Stimulated activated CD4-positive, alpha-beta T cell treated with anti-CD3 and anti-CD28 coated beads, Interleukin-12 subunit alpha, Interleukin-12 subunit beta, amount 100 ng/mL, for 48 hours (primary cell): ENCODE data around the gene ADAM12.
A peak's percentile ranks its signal among the peaks of the same experiment; 100 is the strongest.
"Not testable (repeated sequence)": the region's sequence is repeated elsewhere in the genome, so short reads cannot be mapped to it uniquely, and the experiment has no call there.

Source experiments
- DNase-seq, 3 donors: peaks; one replicate each; pipeline ENCODE4 v3.0.0-alpha.2; 2020; ENCODE audit warnings: low read depth in 2 of 3, low spot score in 1 of 3

Gene ADAM12

GRCh38 chr10:126064512-126064911, 323.8 kb downstream of the ADAM12 start:
- no peak for DNase-seq

GRCh38 chr10:126063353-126063791, 324.9 kb downstream of the ADAM12 start:
- DNase-seq: no peak

GRCh38 chr10:126062131-126063032, 325.9 kb downstream of the ADAM12 start:
- no peak for DNase-seq

DNA sequence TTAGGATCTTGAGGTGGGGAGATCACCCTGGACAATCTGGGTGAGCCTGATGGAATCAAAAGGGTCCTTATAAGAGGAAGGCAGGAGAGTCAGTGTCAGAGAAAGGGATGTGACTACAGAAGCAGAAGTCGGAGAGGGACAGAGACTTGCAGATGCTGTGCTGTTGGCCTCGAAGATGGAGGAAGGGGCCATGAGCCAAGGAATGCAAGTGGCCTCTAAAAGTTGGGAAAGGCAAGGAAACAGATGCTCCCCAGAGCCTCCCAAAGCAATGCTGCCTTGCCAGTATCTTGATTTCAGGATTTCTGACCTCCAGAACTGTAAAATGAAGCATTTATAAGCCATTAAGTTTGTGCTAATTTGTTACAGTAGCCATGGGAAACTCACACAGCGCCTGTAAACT, 326.8 kb downstream of the ADAM12 start:
- no peak for DNase-seq

GRCh38 chr10:126060261-126060931, 327.9 kb downstream of the ADAM12 start:
- no peak for DNase-seq

DNA sequence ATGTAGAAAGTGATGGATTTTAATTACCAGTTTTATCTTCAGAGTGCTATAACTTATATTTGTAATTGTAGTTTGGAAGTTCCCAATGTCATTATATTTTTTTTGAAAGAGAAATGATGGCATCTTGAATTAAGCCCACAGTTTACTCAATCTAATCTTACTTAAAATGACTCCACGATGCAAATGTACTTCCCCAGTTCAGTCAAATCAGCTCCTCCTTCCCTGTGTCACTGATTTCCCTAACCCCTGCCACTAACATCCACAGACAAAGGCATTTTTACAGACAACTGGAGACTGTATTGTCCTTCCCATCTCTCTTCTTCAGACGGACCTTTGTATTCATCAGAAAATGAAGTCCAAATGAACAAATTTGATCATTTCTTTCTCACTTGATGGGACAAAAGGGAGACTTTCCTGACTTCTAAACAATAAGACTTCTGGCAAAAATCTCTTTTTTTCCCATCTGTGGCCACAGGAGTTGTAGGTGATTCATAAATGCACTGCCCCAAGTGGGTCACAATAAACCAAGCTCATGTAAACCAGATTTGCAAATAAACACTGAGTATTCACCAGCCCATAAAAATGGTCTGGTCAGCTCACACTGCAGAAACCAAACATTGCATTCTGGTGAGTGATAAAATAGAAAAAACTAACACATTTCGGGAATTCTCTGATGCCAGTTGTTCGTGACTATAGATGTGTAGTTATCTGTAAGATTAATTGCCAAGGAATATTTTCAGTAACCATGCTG, 329.0 kb downstream of the ADAM12 start:
- no peak for DNase-seq

DNA sequence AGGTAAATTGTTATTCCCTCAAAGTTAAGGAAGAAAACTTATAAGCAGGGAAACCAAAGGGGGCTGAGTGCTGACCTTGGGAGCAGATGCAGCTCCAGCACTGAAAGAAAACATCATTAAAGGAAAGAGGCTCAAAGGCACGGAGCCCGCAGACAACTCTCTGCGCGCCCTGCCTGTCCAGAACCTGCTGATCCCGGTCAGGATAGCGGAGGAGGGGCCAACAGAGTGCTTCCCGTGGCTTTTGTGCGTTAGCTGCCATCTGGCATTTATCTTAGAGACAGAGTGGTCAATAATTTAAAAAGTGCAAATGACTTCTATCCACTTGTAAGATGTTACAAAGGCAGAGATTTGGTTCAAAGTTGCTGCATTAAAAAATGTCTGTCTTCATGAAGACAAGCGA, 329.8 kb downstream of the ADAM12 start:
- no peak for DNase-seq

DNA sequence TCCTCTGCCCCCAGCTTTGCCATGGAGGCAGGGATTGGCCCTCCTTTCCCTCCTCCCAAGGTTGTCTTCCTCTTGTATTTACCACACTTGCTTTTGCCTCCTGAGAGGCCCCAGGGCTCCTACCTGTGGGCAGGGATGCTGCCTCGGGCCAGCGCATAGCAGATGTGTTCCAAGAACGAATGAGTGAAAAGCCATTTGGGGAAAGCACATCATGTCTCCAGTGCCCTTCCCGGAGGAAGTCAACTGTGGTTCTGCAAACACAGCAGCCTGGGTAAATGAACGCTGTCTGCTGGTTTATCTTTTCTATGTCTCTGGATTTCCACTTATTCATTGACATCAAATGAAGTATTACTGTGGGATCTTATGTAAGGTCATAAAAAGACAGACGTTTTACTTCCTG, 330.2 kb downstream of the ADAM12 start:
- no peak for DNase-seq

- no peak for DNase-seq
Measured at GRCh38 chr10:126057494-126057893, 330.8 kb downstream of the ADAM12 start.

DNA sequence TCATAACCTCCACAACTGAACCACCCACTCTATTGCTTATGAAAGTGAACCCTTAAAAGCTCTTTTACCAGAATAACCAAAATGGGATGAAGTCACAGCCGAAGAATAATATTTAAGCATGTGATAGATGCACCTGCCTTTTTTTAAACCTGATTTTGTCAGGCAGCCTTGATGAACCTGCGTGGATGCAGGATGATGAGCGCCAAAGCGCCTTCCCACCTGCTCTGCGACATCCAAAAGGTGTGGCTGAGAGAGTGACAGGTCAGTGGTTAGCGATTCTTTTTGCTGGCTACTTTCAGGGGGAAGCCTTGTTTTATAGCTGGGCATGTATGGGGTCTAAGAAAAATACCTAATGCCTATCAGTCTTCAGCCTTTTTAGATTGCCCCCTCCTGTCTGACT, 334.1 kb downstream of the ADAM12 start:
- no peak for DNase-seq

- no peak for DNase-seq
Measured at GRCh38 chr10:126052171-126052570, 336.1 kb downstream of the ADAM12 start.

GRCh38 chr10:126049759-126050700, 338.2 kb downstream of the ADAM12 start:
- DNase-seq: no peak

- not testable (repeated sequence) for DNase-seq
Measured at GRCh38 chr10:126047749-126048148, 340.5 kb downstream of the ADAM12 start.

GRCh38 chr10:126046831-126047230, 341.4 kb downstream of the ADAM12 start:
- DNase-seq: no peak

DNA sequence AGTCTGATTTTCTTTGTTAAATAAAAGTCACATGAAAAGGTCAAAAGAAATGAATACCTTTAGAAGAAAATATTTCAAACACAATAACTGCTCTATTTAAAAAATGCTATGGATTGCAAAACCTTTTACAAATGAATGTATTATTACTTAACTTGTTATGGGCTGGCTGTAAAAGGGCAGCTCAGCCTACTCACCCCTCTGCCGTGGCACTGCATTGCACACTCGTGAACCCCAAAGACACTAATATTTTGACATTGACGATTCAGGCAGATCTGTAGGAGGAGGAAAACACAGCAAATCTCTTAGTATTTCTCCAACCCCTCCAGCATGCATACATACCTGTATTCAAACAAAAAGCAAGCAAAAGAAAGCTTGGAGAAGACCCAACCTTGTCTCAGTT, 342.4 kb downstream of the ADAM12 start:
- no peak for DNase-seq

DNA sequence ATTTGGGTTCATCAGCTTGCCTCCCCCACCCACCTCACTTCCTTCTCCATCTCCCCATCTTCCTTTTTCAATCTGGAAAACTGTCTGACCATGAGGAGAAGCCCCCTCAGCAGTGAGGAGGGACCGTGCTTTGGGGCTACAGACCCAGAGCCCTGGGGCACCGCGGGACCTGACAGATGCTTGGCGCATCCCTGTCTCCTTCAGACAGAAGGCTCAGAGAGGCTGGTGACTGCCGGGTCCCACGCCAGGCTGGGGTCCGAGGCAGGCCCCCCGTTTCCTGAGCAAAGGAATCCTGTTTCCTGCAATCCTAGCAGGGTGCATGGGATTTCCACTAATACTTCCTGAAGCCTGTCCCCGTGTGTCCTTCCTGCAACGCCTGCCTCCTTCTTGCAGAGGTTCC, 344.9 kb downstream of the ADAM12 start:
- no peak for DNase-seq

GRCh38 chr10:126042906-126043305, 345.4 kb downstream of the ADAM12 start:
- no peak for DNase-seq

- DNase-seq: no peak
Measured at GRCh38 chr10:126042354-126042753, 345.9 kb downstream of the ADAM12 start.

- DNase-seq: peak; percentile 40 to 58 (median 41)
Measured at GRCh38 chr10:126041804-126042231, 346.5 kb downstream of the ADAM12 start.

DNA sequence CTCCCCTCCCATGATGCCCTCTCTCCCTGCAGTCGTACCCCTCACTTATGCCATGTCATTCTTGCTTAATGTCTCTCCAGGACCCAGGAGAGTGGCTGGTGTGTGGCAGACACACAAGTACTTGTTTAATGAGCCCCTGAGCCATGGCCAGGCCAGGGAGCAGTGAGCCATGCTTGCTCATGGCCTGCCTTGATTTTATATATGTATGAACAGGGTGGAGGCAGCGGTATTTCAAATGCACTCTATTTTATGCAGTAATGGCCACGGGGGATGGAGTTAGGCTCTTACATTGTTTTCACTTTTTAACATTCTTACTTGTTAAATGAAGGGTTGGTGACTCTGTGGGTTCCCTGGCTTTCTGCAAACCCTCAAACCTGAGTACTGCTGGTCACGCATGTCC, 347.2 kb downstream of the ADAM12 start:
- DNase-seq: no peak

GRCh38 chr10:126037946-126038345, 350.3 kb downstream of the ADAM12 start:
- DNase-seq: no peak
